HG03432 (cell line): ENCODE measurements around the gene ANP32A.
"Not testable (repeated sequence)": the region's sequence is repeated elsewhere in the genome, so short reads cannot be mapped to it uniquely, and the experiment has no call there.

Experiments used
- ATAC-seq: cut with Tn5 transposase; IDR thresholded peaks from one replicate; pipeline ENCODE4 v1.9.1; 2021; ENCODE audit warnings: mild to moderate bottlenecking, moderate library complexity; ENCODE audit not compliant: unreplicated experiment

The ANP32A gene

GRCh38 chr15:68820295-68821189 is at the start of gene ANP32A:
Gene ANP32A, minus strand, starts transcription at chr15:68820895. Its CDS starts 144 bp downstream, at chr15:68820751.
- peak; percentile 59 for ATAC-seq

GRCh38 chr15:68868296-68868695 is 47.6 kb upstream of the ANP32A start:
- ATAC-seq: no peak

GRCh38 chr15:68862415-68862814 is 41.7 kb upstream of the ANP32A start:
- ATAC-seq: no peak

- ATAC-seq: not testable (repeated sequence)
These were observed 38.0 kb upstream of the ANP32A start for GRCh38 chr15:68858666-68859065.

- ATAC-seq: not testable (repeated sequence)
These were observed 36.7 kb upstream of the ANP32A start for GRCh38 chr15:68857443-68857842.

GRCh38 chr15:68852461-68852860 is 31.8 kb upstream of the ANP32A start:
- ATAC-seq: no peak

GRCh38 chr15:68851971-68852370 is 31.3 kb upstream of the ANP32A start:
- ATAC-seq: no peak

- no peak for ATAC-seq
These were observed 28.8 kb upstream of the ANP32A start for GRCh38 chr15:68849497-68849896.

GRCh38 chr15:68846851-68847439 is 26.2 kb upstream of the ANP32A start:
- no peak for ATAC-seq

- ATAC-seq: no peak
These were observed 24.3 kb upstream of the ANP32A start for GRCh38 chr15:68844856-68845550.

GRCh38 chr15:68843425-68844311 is 23.0 kb upstream of the ANP32A start:
- ATAC-seq: no peak

GRCh38 chr15:68842958-68843357 is 22.3 kb upstream of the ANP32A start:
- no peak for ATAC-seq

- no peak for ATAC-seq
These were observed 13.7 kb upstream of the ANP32A start for GRCh38 chr15:68834346-68834745.

- no peak for ATAC-seq
These were observed 13.1 kb upstream of the ANP32A start for GRCh38 chr15:68833700-68834331.

- ATAC-seq: no peak
These were observed 9.6 kb upstream of the ANP32A start for GRCh38 chr15:68830141-68830785.

GRCh38 chr15:68829068-68829467 is 8.4 kb upstream of the ANP32A start:
- no peak for ATAC-seq

GRCh38 chr15:68823561-68823960 is 2.9 kb upstream of the ANP32A start:
- ATAC-seq: no peak

- no peak for ATAC-seq
These were observed 2.1 kb upstream of the ANP32A start for GRCh38 chr15:68822818-68823217.

- no peak for ATAC-seq
These were observed 1.2 kb upstream of the ANP32A start for GRCh38 chr15:68821841-68822381.
